Measurements from ENCODE around the gene CGNL1. TPM values are rescaled to one million over a fixed set of nuclear protein-coding genes. Genes with fewer than 3 reads are reported as not detected.

Gene CGNL1, protein sequence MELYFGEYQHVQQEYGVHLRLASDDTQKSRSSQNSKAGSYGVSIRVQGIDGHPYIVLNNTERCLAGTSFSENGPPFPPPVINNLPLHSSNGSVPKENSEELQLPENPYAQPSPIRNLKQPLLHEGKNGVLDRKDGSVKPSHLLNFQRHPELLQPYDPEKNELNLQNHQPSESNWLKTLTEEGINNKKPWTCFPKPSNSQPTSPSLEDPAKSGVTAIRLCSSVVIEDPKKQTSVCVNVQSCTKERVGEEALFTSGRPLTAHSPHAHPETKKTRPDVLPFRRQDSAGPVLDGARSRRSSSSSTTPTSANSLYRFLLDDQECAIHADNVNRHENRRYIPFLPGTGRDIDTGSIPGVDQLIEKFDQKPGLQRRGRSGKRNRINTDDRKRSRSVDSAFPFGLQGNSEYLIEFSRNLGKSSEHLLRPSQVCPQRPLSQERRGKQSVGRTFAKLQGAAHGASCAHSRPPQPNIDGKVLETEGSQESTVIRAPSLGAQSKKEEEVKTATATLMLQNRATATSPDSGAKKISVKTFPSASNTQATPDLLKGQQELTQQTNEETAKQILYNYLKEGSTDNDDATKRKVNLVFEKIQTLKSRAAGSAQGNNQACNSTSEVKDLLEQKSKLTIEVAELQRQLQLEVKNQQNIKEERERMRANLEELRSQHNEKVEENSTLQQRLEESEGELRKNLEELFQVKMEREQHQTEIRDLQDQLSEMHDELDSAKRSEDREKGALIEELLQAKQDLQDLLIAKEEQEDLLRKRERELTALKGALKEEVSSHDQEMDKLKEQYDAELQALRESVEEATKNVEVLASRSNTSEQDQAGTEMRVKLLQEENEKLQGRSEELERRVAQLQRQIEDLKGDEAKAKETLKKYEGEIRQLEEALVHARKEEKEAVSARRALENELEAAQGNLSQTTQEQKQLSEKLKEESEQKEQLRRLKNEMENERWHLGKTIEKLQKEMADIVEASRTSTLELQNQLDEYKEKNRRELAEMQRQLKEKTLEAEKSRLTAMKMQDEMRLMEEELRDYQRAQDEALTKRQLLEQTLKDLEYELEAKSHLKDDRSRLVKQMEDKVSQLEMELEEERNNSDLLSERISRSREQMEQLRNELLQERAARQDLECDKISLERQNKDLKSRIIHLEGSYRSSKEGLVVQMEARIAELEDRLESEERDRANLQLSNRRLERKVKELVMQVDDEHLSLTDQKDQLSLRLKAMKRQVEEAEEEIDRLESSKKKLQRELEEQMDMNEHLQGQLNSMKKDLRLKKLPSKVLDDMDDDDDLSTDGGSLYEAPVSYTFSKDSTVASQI
- total RNA-seq, result 10 to 100 TPM; 16.8 to 26.0 TPM
- long read RNA-seq, partial matches to known transcripts, result 16 of 24 reads
- long read RNA-seq, other reads (novel, unspliced or antisense), result 8 of 24 reads

DNA sequence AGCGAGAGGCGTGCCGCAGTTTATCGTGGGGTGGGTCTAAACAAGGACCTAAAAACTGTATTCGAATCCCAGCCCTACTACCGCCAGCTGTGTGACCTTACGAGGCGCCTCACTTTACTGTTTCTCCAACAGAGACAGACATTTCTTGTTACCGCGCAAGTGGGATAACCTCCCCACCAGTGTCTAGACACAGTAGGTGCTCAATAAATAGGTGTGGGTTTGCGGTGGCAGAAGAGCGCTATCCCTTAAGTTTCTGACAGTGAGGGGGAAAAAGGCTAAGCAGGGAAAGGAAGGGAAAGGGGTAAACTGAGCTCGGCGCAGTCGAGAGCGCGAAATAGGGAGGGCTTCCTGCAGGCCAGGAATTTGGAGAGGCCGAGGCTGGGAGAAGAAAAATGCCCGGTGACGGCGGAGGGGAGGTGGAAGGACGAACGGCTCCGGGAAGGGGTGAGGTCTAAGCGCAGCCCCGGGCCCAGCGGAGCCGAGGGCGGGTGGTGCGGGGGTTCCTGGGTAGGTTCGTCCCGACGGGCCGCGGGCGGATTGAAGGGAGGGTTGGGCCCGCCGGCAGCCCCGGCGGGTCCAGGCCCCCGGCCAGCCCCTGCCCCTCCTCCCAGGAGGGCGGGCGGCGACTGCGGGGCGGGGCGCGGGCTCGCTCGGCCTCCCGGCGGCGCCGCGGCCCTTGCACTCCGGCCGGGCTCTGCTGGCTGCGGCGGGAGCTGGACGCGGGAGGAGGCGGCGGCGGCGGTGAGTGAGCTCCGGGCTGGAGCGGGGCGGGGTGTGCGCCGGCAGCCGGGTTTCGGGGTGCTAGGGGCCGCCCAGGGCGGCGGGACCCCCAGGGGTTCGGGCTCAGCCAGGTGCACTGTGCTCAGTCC, at the start of gene CGNL1:
CGNL1 (plus strand) TSS at position 679 of the 869 bp plus-strand sequence. CDS start 61,495 bp downstream, outside the sequence.
- DNase-seq (peak; percentile 69), ATAC-seq (peak; percentile 92 to 95)
- intact Hi-C loops (cut with DNase I), result no loop called here

DNA sequence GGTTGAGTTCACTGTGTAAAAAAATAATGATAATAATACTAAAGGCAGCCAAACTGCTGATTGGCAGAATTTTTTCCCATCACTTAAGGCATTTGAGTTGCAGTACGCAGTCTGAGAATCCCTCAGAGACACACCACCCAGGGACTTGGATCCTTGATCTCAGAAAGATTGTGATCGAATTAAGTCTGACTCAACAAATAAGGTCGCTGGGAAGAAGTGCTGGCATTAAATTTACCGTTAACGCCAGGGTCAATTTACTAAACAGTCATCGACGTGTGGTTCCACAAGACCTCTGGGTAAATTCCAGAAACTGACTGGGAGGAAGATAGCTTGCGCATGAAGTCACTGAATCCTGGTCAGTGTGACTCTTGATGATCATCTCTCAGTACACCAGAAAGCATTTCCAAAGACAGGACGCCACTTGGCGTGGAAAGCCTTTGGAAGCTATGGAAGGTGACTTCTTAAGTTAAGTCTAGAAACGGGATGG, 48.3 kb upstream of the CGNL1 start:
- ATAC-seq (peak; percentile 24 to 49), DNase-seq (peak; percentile 45)
- intact Hi-C loops (cut with DNase I), result no loop called here

DNA sequence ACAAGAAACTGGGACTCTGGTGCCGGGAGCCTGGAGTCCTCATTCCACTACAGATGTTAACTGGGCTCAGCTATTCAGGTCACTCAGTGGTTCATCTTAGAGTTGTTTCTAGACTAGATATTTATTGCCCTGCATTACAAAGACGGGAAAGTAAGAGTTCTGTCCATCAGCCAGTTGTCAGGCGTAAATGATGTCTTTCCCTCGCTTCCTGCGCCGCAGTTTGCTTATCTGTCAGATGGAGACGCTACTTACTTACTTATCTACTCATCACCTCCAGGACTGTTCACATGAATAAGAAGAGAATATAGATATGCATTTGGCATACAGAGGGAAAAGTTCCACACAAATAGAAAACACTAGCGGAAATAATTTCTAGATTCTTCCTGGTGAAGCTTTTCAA, 47.8 kb upstream of the CGNL1 start:
- intact Hi-C loops (cut with DNase I), result no loop called here
- DNase-seq, result no peak
- peak in 1 of 2 donors; percentile 9 for ATAC-seq

DNA sequence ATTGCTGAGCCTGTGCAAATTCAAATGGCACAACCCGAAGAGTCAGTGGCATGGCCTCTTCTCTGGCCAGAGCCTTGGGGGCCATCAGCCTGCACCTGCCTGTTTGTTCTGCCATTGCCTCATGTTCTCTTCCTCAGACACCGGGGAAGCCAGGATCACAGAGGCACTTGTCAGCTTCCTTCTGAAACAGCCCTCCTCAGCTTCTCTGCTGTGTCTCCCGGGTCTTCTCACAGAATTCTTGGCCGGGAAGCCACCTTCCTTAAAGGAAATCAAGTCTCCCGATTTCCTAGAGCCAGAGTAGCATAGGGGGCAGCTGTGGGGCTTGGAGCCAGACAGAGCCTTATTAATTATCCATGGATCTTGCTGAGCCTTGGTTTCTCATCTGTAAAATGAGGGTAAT, 47.4 kb upstream of the CGNL1 start:
- no peak for ATAC-seq
- no peak for DNase-seq
- intact Hi-C loops (cut with DNase I), result no loop called here

DNA sequence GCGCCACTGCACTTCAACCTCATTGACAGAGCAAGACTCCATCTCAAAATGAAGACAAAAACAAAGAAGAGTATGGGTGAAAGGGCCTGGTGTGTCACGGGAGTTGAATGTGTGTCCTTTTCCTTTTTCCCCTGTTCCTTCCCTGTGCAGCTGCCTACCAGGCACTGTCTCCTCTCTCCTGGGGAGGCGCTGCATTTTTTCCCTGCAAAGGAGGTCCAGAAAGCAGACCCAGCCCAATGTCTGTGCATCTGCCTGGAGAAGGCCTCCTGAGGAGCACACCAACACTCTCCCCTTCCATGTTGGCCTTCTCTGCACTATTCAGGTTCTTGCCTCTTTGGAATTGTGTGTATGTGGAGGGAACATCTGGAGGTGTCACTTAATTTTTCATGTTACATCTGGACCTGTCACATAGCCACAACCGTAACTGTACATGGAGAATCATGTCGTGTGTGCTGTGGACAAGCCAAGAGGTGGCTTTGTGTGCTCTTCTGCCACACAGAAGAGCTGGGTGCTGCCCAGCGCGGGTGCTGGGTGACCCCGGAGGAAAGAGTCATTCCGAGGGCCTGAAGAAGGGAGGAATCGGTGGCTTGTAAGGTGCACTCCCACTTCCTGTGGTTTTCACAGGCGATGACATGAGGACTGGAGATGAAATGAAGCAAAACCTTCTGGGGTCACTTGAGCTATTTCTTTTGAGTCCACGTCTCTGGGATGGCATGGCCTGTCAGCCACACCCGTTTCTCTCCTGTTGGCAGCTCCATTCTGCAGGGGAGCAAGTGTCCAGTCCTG, 46.5 kb upstream of the CGNL1 start:
- DNase-seq (no peak), ATAC-seq (no peak)
- intact Hi-C loops (cut with DNase I), result no loop called here

DNA sequence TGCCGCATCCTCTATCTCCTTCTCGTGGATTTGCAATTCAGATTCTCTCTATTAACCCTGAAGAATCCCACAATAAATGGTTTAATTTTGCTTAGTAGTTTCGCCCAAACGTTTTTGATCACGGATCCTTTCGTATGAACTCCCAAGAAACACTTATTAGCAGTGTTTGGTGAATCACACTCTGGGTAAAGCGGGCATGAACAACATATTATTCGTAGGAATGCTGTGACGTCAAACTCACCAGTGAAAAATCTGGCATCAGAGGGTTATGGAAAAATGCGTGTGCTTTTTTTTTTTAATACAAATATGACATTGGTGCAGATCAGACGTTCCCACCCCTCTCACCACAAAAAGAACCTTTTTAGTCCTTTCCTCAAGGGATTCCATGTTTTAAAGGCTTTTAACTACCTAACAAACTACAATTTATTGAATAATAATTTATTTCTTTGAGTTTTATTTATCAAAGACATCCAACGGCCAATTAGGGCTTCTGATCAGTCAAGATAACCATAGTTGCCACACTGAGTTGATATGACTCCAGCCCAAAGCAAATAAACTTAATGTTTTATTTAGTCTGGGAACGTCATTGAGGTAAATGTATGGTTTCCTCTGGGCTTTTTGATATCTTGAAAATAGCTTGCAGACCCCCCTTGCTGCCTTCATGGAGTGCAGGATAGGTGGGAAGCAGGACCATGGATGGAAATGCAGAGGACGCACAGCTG, 45.5 kb upstream of the CGNL1 start:
- ATAC-seq, result no peak

DNA sequence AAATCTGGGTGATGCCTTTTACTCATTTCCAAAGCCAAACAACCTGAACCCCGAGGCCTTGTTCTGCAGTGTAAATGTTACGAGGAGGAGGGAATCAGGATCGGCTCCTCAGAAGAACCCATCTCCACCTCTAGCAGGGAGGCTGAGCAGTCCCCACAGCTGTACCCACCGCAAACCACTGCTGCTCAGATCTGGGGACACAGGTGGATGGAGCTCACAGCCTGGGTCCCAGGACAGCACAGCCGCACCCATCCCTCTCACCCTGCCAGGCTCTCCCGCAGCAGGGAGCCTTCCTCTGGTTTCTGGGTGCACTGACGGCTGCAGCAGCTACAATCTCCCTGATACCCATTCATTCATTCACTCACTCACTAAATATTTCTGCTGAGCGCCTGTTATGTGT, 44.0 kb upstream of the CGNL1 start:
- ATAC-seq, result no peak

More for the DNA sequence above, 45.5 kb upstream of the CGNL1 start:
- intact Hi-C loops (cut with DNase I), result no loop called here
- DNase-seq, result no peak

DNA sequence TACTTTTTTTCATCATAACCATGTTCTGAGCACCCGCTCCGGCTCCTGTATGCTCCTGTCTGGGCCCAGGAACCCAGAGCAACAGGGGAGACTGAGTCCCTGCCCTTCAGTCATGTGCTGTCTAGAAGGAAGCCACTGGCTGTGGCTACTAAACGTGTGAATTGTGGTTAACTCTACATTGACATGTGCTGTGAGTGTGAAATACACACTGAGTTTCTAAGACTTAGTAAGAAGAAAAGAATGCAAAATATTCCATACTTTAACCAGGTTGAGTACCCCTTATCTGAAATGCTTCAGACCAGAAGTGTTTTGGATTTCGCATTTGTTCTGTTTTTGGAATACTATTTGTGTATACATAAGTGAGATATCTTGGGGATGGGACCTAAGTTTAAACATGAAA, 42.8 kb upstream of the CGNL1 start:
- ATAC-seq (no peak), DNase-seq (no peak)
- intact Hi-C loops (cut with DNase I), result no loop called here

More for the DNA sequence above, 44.0 kb upstream of the CGNL1 start:
- intact Hi-C loops (cut with DNase I), result no loop called here
- DNase-seq, result no peak

DNA sequence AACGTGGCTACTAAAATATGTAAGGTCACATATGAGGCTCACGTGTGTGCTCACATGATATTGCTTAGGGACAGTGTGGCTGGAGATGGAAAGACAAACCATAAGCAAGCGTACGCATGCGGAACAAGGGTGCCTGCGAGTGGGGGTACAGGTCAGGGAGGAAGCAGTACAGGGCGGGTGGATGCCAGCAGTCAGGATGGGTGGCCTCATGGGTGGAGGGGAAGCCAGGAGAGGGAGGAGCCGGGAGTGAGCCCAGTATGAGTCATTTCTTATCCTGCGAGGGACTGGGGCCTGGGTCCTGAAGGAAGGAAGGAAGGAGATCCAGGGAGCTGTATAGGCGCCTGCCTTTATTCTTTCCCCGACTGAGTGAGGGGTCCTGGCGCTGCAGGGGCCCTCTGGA, 42.0 kb upstream of the CGNL1 start:
- intact Hi-C loops (cut with DNase I), result no loop called here
- DNase-seq, result peak; percentile 61
- ATAC-seq, result peak; percentile 32 to 76

DNA sequence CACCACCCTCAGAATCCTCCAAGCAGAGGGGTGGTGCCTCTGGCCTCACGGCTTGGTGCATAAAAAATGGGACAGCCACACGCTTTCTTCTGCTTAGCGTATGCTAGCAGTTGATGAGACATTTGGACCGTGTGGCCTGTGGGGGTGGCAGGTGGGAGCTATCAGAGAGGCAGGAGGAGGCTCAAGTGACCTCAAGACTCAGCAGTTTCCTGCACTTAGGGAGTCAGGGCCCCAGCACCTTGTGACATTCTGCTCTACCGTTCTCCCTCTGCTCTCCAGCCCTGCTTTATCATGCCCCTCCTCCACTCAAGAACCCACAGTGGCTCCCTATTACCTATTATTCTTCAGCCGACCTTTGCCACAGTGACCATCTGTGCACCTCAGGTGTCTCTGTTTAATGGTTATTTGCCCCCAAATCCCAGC, 41.0 kb upstream of the CGNL1 start:
- intact Hi-C loops (cut with DNase I), result no loop called here
- ATAC-seq, result no peak
- DNase-seq, result no peak

DNA sequence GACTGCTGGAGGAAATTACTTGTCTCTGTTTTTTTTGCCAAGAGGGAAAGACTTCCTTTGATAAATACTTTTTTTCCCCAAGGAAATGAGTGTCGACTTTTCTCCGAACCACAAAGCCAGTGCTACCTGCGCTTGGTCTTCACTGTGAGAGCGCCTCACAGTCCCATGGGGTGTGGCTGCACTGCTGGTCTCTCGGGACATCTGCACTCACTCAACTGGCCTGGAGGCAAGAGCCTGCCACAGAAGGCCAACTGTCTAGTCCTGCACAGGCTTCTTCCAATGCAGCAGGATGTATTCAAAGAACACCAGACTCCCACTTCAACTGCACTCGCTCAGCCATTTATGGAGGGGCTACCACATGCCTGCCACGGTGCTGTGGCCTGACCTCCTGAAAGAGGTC, 40.6 kb upstream of the CGNL1 start:
- ATAC-seq (no peak), DNase-seq (no peak)
- intact Hi-C loops (cut with DNase I), result no loop called here

DNA sequence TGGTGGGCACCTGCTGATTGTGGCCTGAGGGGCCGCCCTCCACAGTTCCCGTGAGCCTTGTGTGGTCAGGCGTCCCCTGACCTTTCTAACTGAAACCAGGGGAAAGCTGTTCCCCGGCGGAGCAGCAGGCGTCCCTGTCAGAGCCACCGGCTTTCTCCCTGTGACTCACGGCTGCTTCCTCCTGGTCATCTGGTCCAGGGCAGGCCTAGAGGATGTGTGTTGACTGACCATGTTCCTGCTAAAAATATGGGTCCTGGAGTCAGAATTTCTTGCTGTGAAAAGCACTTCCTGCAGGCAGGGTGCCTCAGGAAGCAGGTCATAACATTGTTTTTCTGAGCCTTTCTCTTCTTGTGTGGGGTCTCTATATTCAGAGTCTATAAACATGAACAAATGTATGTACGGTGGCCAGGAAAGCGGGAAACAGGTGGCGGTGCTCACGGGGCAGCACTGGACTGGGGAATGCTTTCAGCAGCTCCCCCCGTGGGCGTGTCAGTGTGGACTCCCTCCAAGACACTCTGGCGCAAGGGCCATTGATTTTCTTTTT, 38.4 kb upstream of the CGNL1 start:
- ATAC-seq, result peak; percentile 68 to 73

DNA sequence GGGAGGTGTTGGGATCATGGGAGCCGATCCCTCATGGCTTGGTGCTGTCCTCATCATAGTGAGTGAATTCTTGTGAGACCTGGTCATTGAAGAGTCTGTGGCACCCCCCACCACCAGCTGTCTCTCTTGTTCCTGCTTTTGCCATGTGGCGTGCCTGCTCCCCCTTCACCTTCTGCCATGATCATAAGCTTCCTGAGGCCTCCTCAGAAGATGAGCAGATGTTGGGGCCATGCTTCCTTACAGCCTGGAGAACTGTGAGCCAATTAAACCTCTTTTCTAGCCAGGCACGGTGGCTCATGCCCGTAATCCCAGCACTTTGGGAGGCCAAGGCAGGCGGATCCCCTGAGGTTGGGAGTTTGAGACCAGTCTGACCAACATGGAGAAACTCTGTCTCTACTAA, 37.0 kb upstream of the CGNL1 start:
- intact Hi-C loops (cut with DNase I), result no loop called here
- ATAC-seq (no peak), DNase-seq (no peak)

More for the DNA sequence above, 38.4 kb upstream of the CGNL1 start:
- DNase-seq, result peak; percentile 75
- intact Hi-C loops (cut with DNase I), result no loop called here

DNA sequence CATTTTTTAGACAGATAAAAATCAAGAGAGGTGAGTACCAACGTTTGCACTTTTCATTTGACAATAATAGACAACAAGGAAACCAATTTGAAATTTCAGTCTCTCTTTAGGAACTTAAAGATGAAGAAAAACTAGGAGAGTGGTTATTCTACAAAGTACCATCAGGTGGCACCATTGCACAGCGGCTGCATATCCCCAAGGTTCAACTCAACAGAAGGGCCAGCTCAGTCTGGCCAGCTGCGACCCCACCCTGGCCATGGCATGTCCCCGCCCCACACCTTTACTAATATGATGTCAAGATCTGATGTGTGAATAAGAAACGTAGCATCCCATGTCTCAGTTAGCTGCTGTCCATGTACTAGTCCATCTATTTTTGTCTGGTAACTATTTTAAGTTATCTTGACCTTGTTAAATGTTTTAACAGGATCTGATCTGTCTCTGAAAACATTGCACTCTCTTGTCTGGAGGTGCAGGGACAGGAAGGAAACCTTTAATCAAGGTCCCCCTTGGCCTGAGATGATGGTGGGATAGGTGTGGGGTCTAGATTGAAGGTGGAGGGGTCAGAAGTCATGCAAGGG, 35.5 kb upstream of the CGNL1 start:
- ATAC-seq (peak; percentile 57 to 66), DNase-seq (peak; percentile 58)
- intact Hi-C loops (cut with DNase I), result loop anchor here (2.0 kb wide), 1 partner anchor 186 kb away; no protein-coding TSS in a partner anchor

DNA sequence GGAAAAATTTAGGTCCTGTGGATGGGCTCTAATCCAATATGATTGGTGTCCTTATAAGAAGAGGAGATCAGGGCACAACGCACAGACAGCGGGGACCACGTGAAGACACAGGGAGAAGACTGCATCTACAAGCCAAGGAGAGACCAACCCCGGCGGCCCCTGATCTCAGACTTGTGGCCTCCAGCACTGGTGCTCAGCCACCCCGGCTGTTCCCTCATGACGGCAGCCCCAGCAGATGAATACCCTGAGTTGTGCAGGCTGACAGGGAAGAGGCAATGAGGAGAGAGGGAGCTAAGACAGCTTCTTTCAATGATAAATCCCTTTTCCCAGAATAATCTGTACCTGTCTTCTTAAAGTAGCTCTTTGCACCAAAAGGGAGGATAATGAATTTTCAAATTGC, 33.3 kb upstream of the CGNL1 start:
- intact Hi-C loops (cut with DNase I), result no loop called here
- no peak for ATAC-seq
- DNase-seq, result no peak

DNA sequence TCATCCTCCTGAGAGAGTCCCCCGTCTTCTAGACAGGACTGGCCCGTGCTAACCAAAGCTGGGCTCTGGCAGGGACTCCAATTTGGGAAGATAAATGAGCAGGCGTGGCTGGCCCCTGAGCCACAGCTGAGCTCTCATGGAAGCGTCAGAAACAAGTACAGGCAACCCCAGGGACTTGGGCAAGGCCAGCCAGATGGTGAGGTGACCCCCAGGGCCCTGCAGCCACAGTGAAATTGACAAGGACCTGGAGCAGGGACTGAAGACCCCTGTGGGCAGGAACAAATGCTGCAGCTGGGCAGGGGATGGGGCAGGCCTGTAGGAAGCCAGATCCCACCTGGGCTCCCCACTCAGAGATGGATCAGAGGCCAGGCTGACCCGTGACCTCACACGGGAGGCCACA, 32.8 kb upstream of the CGNL1 start:
- intact Hi-C loops (cut with DNase I), result no loop called here
- DNase-seq, result no peak
- no peak for ATAC-seq

Data from left cardiac atrium (tissue), 4 donors.